HEK293 (cell line): Measurements from ENCODE around the gene SNAPC2.
A peak's percentile ranks its signal among the peaks of the same experiment; 100 is the strongest.

Source experiments
- CTCF ChIA-PET: fragments of 350-600 bp; formaldehyde crosslinking; extraction: SDS; loops from one replicate; lab custom pipeline; 2021; ENCODE audit warnings: antibody characterized with exemption; lab: Yijun Ruan, JAX
- POLR2A ChIA-PET: fragments of 300-600 bp; formaldehyde crosslinking; extraction: SDS; loops from one replicate; lab custom pipeline; 2020; ENCODE audit warnings: antibody characterized with exemption, inconsistent platforms; lab: Yijun Ruan, JAX
- H3K27ac ChIP-seq: fragments of 200-500 bp; sonication (Bioruptor generic); 2 replicates; pipeline ENCODE4 v1.5.1; 2014; ENCODE audit warnings: low read depth, low read length, control low read depth, inconsistent platforms; ENCODE audit errors: extremely low read depth
- H3K36me3 ChIP-seq, 2 experiments: fragments of 200-500 bp in 1 of 2; sonication (Bioruptor generic) in 1 of 2; 1 replicate in 1 of 2; 2 replicates in 1 of 2; pipeline ENCODE4 v1.5.1; 2014 to 2017; ENCODE audit warnings: inconsistent platforms in 2 of 2, low read length in 2 of 2; ENCODE audit not compliant: control insufficient read depth in 2 of 2, insufficient read depth in 1 of 2
- H3K4me1 ChIP-seq: fragments of 200-500 bp; sonication (Bioruptor generic); 2 replicates; pipeline ENCODE4 v1.5.1; 2014; ENCODE audit warnings: mild to moderate bottlenecking, low read length, inconsistent platforms; ENCODE audit not compliant: control insufficient read depth, insufficient read depth
- H3K4me3 ChIP-seq: 2 replicates; pipeline ENCODE4 v1.5.1; 2011; ENCODE audit warnings: low read depth, mild to moderate bottlenecking, control low read depth, low read length, moderate library complexity
- H3K9me3 ChIP-seq: fragments of 200-500 bp; sonication (Bioruptor generic); 2 replicates; pipeline ENCODE4 v1.5.1; 2014; ENCODE audit warnings: low read depth, low read length, inconsistent platforms; ENCODE audit not compliant: control insufficient read depth, insufficient read depth
- EGR2 ChIP-seq: fragments of 450-650 bp; formaldehyde crosslinking; IDR thresholded peaks from 2 replicates; pipeline ENCODE4 v1.5.1; 2016; ENCODE audit warnings: low read depth, missing biosample characterization, missing genetic modification characterization
- IKZF3 ChIP-seq: fragments of 450-650 bp; IDR thresholded peaks from 2 replicates; pipeline ENCODE4 v1.5.0; 2018; ENCODE audit warnings: missing biosample characterization, mild to moderate bottlenecking, missing genetic modification characterization, moderate library complexity
- KLF7 ChIP-seq: fragments of 450-650 bp; formaldehyde crosslinking; IDR thresholded peaks from 2 replicates; pipeline ENCODE4 v1.5.1; 2016; ENCODE audit warnings: missing biosample characterization, missing genetic modification characterization, borderline replicate concordance
- KLF9 ChIP-seq: fragments of 450-650 bp; formaldehyde crosslinking; IDR thresholded peaks from 2 replicates; pipeline ENCODE4 v1.5.1; 2016; ENCODE audit warnings: missing biosample characterization, missing genetic modification characterization, low read depth
- SETDB1 ChIP-seq: IDR thresholded peaks from one replicate; pipeline ENCODE4 v1.6.1; 2017; ENCODE audit warnings: mild to moderate bottlenecking, low read length, moderate library complexity, mixed read lengths; ENCODE audit not compliant: insufficient read length
- WT1 ChIP-seq: fragments of 450-650 bp; formaldehyde crosslinking; IDR thresholded peaks from 2 replicates; pipeline ENCODE4 v1.5.1; 2016; ENCODE audit warnings: missing biosample characterization, missing genetic modification characterization
- ZBTB20 ChIP-seq: fragments of 450-650 bp; formaldehyde crosslinking; IDR thresholded peaks from 2 replicates; pipeline ENCODE4 v1.5.1; 2016; ENCODE audit warnings: missing biosample characterization, missing genetic modification characterization
- ZBTB8A ChIP-seq: fragments of 450-650 bp; formaldehyde crosslinking; IDR thresholded peaks from 2 replicates; pipeline ENCODE4 v1.5.1; 2016; ENCODE audit warnings: missing biosample characterization, missing genetic modification characterization
- ZEB2 ChIP-seq: fragments of 450-650 bp; formaldehyde crosslinking; IDR thresholded peaks from 2 replicates; pipeline ENCODE4 v1.5.1; 2016; ENCODE audit warnings: missing biosample characterization, missing genetic modification characterization
- ZNF121 ChIP-seq: fragments of 450-650 bp; formaldehyde crosslinking; IDR thresholded peaks from 2 replicates; pipeline ENCODE4 v1.5.1; 2016; ENCODE audit warnings: missing biosample characterization, missing genetic modification characterization
- ZNF157 ChIP-seq: fragments of 450-650 bp; formaldehyde crosslinking; IDR thresholded peaks from 2 replicates; pipeline ENCODE4 v1.5.1; 2016; ENCODE audit warnings: missing biosample characterization, missing genetic modification characterization
- ZNF223 ChIP-seq: fragments of 450-650 bp; formaldehyde crosslinking; IDR thresholded peaks from 2 replicates; pipeline ENCODE4 v1.5.1; 2016; ENCODE audit warnings: missing biosample characterization, missing genetic modification characterization
- ZNF335 ChIP-seq: fragments of 450-650 bp; formaldehyde crosslinking; conservative IDR thresholded peaks from 2 replicates; pipeline ENCODE4 v1.5.1; 2016; ENCODE audit warnings: missing biosample characterization, missing genetic modification characterization
- ZNF416 ChIP-seq: fragments of 450-650 bp; formaldehyde crosslinking; IDR thresholded peaks from 2 replicates; pipeline ENCODE4 v1.5.1; 2016; ENCODE audit warnings: missing biosample characterization, missing genetic modification characterization
- ZNF585B ChIP-seq: fragments of 450-650 bp; formaldehyde crosslinking; IDR thresholded peaks from 2 replicates; pipeline ENCODE4 v1.5.1; 2016; ENCODE audit warnings: missing biosample characterization, missing genetic modification characterization
- ZNF600 ChIP-seq: fragments of 450-650 bp; formaldehyde crosslinking; IDR thresholded peaks from 2 replicates; pipeline ENCODE4 v1.5.1; 2016; ENCODE audit warnings: missing biosample characterization, missing genetic modification characterization
- ZNF707 ChIP-seq: fragments of 450-650 bp; formaldehyde crosslinking; IDR thresholded peaks from 2 replicates; pipeline ENCODE4 v1.5.1; 2016; ENCODE audit warnings: missing biosample characterization, missing genetic modification characterization
- TF ChIP-seq, protein P1 (sequence below): fragments of 450-650 bp; formaldehyde crosslinking; IDR thresholded peaks from 2 replicates; pipeline ENCODE4 v1.5.1; 2016; ENCODE audit warnings: missing biosample characterization, missing genetic modification characterization
- TF ChIP-seq, protein P2 (sequence below): fragments of 450-650 bp; formaldehyde crosslinking; IDR thresholded peaks from 2 replicates; pipeline ENCODE4 v1.5.1; 2016; ENCODE audit warnings: missing biosample characterization, missing genetic modification characterization
- TF ChIP-seq, protein P3 (sequence below): fragments of 450-650 bp; formaldehyde crosslinking; IDR thresholded peaks from 2 replicates; pipeline ENCODE4 v1.5.1; 2016; ENCODE audit warnings: missing biosample characterization, missing genetic modification characterization
- TF ChIP-seq, protein P4 (sequence below): fragments of 450-650 bp; formaldehyde crosslinking; optimal IDR thresholded peaks from 2 replicates; pipeline ENCODE3; 2016; ENCODE audit warnings: missing biosample characterization, mild to moderate bottlenecking, missing genetic modification characterization
- TF ChIP-seq, protein P5 (sequence below): fragments of 450-650 bp; formaldehyde crosslinking; IDR thresholded peaks from 2 replicates; pipeline ENCODE4 v1.5.1; 2017; ENCODE audit warnings: missing biosample characterization, missing genetic modification characterization
- TF ChIP-seq, protein P6 (sequence below): fragments of 450-650 bp; formaldehyde crosslinking; IDR thresholded peaks from 2 replicates; pipeline ENCODE4 v1.5.1; 2016; ENCODE audit warnings: missing biosample characterization, missing genetic modification characterization
- TF ChIP-seq, protein P7 (sequence below): fragments of 450-650 bp; formaldehyde crosslinking; IDR thresholded peaks from 2 replicates; pipeline ENCODE4 v1.5.1; 2017; ENCODE audit warnings: missing biosample characterization, mild to moderate bottlenecking, missing genetic modification characterization, moderate library complexity

The SNAPC2 gene

DNA sequence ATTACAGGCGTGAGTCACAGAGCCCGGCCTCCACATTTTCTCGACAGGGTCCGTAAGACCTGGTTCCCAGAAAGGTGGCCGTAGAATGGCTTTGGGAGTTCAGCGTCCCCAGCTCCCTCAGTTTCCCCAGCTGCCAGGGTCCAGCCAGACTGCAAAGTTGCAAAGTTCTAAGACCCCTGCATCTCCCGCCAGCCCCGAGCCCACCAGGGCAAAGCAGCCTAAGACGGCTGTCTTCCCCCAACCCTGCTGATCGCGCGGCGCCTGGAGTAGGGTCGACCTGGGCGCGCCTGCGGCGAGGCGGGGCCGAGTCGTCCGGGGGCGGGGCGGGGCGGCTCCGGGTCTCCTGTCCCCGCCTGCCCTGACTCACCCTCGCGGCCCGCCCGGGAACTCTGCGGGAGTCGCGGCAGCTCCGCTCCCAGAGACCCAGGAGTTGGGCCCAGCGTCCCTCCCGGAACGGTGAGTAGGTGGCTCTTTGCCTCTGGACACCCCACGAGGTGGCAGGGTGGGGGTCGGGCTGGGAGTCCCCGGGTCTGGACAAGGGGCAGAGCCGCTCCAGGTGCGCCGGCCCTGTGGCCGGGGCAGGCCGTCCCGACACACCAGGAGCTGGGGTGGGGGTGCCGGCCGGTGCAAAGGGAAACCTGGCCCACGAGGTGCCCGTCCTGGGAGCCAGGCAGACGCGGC is 31.9 kb upstream of the SNAPC2 start, which contains the start of gene LRRC8E:
Gene LRRC8E, plus strand, starts transcription at position 366 of the 681 bp plus-strand sequence. CDS start 7,094 bp downstream, outside the sequence.
- H3K4me1 ChIP-seq = peaks cover 9% of the 10 kb centered on the region; the same call in 1 of the 2 replicates
- peak within 1 kb of the TSS; percentile 54; the same call in 1 of the 2 replicates for H3K27ac ChIP-seq
- H3K4me3 ChIP-seq = peak within 1 kb of the TSS; percentile 76
- CTCF ChIA-PET = interaction anchor here (0.6 to 1.4 kb wide), 8 partner anchors 9 to 498 kb away, joined by 3 to 6 read pairs (median 3); no protein-coding TSS in a partner anchor
- no peaks in the 10 kb centered on the region; a peak in 1 of 3 replicates for H3K36me3 ChIP-seq
- POLR2A ChIA-PET = interaction anchor here (0.6 to 4.1 kb wide), 12 partner anchors 8 to 617 kb away, joined by 3 to 30 read pairs (median 4); partner anchors contain the start of genes MAP2K7, PET100 and SNAPC2
- H3K9me3 ChIP-seq = no peaks in the 10 kb centered on the region
- TF ChIP-seq ZBTB8A (tag by site-specific recombination) (peak; percentile 50), ZBTB20 (tag by site-specific recombination) (peak; percentile 89), KLF9 (peak; percentile 77), WT1 (tag by site-specific recombination) (0 out of 2 replicates have a peak, but pooled peaks have one; percentile 42), KLF7 (tag by site-specific recombination) (no peak), SETDB1 (no peak), ZNF600 (tag by site-specific recombination) (peak; percentile 74), ZNF121 (tag by site-specific recombination) (no peak), ZNF157 (no peak), EGR2 (tag by site-specific recombination) (peak; percentile 56), ZNF585B (tag by site-specific recombination) (no peak), ZEB2 (peak; percentile 71), IKZF3 (tag by site-specific recombination) (0 out of 2 replicates have a peak, but pooled peaks have one; percentile 69), ZNF335 (peak; percentile 64), ZNF707 (tag by site-specific recombination) (no peak), ZNF416 (tag by site-specific recombination) (no peak), ZNF223 (tag by site-specific recombination) (peak; percentile 90)
- TF ChIP-seq, protein P1, sequence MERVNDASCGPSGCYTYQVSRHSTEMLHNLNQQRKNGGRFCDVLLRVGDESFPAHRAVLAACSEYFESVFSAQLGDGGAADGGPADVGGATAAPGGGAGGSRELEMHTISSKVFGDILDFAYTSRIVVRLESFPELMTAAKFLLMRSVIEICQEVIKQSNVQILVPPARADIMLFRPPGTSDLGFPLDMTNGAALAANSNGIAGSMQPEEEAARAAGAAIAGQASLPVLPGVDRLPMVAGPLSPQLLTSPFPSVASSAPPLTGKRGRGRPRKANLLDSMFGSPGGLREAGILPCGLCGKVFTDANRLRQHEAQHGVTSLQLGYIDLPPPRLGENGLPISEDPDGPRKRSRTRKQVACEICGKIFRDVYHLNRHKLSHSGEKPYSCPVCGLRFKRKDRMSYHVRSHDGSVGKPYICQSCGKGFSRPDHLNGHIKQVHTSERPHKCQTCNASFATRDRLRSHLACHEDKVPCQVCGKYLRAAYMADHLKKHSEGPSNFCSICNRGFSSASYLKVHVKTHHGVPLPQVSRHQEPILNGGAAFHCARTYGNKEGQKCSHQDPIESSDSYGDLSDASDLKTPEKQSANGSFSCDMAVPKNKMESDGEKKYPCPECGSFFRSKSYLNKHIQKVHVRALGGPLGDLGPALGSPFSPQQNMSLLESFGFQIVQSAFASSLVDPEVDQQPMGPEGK = peak; percentile 62; the same call in 1 of the 2 replicates
- TF ChIP-seq, protein P2, sequence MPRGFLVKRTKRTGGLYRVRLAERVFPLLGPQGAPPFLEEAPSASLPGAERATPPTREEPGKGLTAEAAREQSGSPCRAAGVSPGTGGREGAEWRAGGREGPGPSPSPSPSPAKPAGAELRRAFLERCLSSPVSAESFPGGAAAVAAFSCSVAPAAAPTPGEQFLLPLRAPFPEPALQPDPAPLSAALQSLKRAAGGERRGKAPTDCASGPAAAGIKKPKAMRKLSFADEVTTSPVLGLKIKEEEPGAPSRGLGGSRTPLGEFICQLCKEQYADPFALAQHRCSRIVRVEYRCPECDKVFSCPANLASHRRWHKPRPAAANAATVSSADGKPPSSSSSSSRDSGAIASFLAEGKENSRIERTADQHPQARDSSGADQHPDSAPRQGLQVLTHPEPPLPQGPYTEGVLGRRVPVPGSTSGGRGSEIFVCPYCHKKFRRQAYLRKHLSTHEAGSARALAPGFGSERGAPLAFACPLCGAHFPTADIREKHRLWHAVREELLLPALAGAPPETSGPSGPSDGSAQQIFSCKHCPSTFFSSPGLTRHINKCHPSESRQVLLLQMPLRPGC (tag by site-specific recombination) = 0 out of 2 replicates have a peak, but pooled peaks have one; percentile 31
- TF ChIP-seq, protein P3, sequence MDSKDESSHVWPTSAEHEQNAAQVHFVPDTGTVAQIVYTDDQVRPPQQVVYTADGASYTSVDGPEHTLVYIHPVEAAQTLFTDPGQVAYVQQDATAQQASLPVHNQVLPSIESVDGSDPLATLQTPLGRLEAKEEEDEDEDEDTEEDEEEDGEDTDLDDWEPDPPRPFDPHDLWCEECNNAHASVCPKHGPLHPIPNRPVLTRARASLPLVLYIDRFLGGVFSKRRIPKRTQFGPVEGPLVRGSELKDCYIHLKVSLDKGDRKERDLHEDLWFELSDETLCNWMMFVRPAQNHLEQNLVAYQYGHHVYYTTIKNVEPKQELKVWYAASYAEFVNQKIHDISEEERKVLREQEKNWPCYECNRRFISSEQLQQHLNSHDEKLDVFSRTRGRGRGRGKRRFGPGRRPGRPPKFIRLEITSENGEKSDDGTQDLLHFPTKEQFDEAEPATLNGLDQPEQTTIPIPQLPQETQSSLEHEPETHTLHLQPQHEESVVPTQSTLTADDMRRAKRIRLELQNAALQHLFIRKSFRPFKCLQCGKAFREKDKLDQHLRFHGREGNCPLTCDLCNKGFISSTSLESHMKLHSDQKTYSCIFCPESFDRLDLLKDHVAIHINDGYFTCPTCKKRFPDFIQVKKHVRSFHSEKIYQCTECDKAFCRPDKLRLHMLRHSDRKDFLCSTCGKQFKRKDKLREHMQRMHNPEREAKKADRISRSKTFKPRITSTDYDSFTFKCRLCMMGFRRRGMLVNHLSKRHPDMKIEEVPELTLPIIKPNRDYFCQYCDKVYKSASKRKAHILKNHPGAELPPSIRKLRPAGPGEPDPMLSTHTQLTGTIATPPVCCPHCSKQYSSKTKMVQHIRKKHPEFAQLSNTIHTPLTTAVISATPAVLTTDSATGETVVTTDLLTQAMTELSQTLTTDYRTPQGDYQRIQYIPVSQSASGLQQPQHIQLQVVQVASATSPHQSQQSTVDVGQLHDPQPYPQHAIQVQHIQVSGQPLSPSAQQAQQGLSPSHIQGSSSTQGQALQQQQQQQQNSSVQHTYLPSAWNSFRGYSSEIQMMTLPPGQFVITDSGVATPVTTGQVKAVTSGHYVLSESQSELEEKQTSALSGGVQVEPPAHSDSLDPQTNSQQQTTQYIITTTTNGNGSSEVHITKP (tag by site-specific recombination) = peak; percentile 97
- TF ChIP-seq, protein P4, sequence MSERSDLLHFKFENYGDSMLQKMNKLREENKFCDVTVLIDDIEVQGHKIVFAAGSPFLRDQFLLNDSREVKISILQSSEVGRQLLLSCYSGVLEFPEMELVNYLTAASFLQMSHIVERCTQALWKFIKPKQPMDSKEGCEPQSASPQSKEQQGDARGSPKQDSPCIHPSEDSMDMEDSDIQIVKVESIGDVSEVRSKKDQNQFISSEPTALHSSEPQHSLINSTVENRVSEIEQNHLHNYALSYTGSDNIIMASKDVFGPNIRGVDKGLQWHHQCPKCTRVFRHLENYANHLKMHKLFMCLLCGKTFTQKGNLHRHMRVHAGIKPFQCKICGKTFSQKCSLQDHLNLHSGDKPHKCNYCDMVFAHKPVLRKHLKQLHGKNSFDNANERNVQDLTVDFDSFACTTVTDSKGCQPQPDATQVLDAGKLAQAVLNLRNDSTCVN (tag by site-specific recombination) = peak; percentile 62
- TF ChIP-seq, protein P5, sequence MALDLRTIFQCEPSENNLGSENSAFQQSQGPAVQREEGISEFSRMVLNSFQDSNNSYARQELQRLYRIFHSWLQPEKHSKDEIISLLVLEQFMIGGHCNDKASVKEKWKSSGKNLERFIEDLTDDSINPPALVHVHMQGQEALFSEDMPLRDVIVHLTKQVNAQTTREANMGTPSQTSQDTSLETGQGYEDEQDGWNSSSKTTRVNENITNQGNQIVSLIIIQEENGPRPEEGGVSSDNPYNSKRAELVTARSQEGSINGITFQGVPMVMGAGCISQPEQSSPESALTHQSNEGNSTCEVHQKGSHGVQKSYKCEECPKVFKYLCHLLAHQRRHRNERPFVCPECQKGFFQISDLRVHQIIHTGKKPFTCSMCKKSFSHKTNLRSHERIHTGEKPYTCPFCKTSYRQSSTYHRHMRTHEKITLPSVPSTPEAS (tag by site-specific recombination) = 0 out of 2 replicates have a peak, but pooled peaks have one; percentile 35
- TF ChIP-seq, protein P6, sequence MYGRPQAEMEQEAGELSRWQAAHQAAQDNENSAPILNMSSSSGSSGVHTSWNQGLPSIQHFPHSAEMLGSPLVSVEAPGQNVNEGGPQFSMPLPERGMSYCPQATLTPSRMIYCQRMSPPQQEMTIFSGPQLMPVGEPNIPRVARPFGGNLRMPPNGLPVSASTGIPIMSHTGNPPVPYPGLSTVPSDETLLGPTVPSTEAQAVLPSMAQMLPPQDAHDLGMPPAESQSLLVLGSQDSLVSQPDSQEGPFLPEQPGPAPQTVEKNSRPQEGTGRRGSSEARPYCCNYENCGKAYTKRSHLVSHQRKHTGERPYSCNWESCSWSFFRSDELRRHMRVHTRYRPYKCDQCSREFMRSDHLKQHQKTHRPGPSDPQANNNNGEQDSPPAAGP (tag by site-specific recombination) = peak; percentile 77; the same call in 1 of the 2 replicates
- TF ChIP-seq, protein P7, sequence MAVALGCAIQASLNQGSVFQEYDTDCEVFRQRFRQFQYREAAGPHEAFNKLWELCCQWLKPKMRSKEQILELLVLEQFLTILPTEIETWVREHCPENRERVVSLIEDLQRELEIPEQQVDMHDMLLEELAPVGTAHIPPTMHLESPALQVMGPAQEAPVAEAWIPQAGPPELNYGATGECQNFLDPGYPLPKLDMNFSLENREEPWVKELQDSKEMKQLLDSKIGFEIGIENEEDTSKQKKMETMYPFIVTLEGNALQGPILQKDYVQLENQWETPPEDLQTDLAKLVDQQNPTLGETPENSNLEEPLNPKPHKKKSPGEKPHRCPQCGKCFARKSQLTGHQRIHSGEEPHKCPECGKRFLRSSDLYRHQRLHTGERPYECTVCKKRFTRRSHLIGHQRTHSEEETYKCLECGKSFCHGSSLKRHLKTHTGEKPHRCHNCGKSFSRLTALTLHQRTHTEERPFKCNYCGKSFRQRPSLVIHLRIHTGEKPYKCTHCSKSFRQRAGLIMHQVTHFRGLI (tag by site-specific recombination) = no peak
